Caco-2 (cell line): ENCODE measurements around the gene TARBP1. TPM values are rescaled to one million over a fixed set of nuclear protein-coding genes. Genes with fewer than 3 reads are reported as not detected.

Experiments used
- BruUV-seq: library from RNA; stranded (reverse); fragments of 400-500 nt; replicated peaks from 2 replicates; lab custom pipeline; 2021; lab: Mats Ljungman, UMichigan
- CTCF ChIA-PET: fragments of 300-600 bp; sonication (Branson Sonifier 250); formaldehyde crosslinking; loops from one replicate; lab custom pipeline; 2022; ENCODE audit warnings: antibody characterized with exemption; lab: Charles Lee
- POLR2A ChIA-PET: fragments of 300-600 bp; sonication (Branson Sonifier 250); formaldehyde crosslinking; loops from one replicate; lab custom pipeline; 2022; ENCODE audit warnings: antibody characterized with exemption; lab: Charles Lee
- DNase-seq, 2 experiments: peaks; one replicate each; pipeline versions ENCODE4 v3.0.0 to v3.0.0-alpha.2; 2020 to 2022
- H3K27me3 ChIP-seq: replicated peaks from 2 replicates; pipeline ENCODE4 v1.6.0; 2011; ENCODE audit warnings: low read length; ENCODE audit not compliant: control insufficient read depth, insufficient read depth
- H3K36me3 ChIP-seq: 2 replicates; pipeline ENCODE4 v1.5.1; 2011; ENCODE audit warnings: low read length; ENCODE audit not compliant: control insufficient read depth, insufficient read depth
- H3K4me1 ChIP-seq: fragments of 250-450 bp; sonication (Bioruptor Pico); 2 replicates; pipeline ENCODE4 v1.5.1; 2020; ENCODE audit warnings: mild to moderate bottlenecking
- H3K4me3 ChIP-seq: 2 replicates; pipeline ENCODE4 v1.5.1; 2011; ENCODE audit warnings: low read depth, mild to moderate bottlenecking, control low read depth, low read length
- H3K9me3 ChIP-seq: fragments of 250-450 bp; sonication (Bioruptor Pico); 2 replicates; pipeline ENCODE4 v1.5.1; 2020; ENCODE audit warnings: mild to moderate bottlenecking, moderate library complexity
- H3K27ac Mint-ChIP-seq: one replicate; pipeline ENCODE4 v1.8.0; 2022; ENCODE audit warnings: mixed read lengths; ENCODE audit not compliant: unreplicated experiment
- H3K27me3 Mint-ChIP-seq: one replicate; pipeline ENCODE4 v1.8.0; 2022; ENCODE audit warnings: mixed read lengths; ENCODE audit not compliant: insufficient read depth, unreplicated experiment
- H3K36me3 Mint-ChIP-seq: one replicate; pipeline ENCODE4 v1.8.0; 2022; ENCODE audit warnings: mild to moderate bottlenecking, mixed read lengths; ENCODE audit not compliant: insufficient read depth, unreplicated experiment
- H3K4me1 Mint-ChIP-seq: one replicate; pipeline ENCODE4 v1.8.0; 2022; ENCODE audit warnings: low read depth, mixed read lengths; ENCODE audit not compliant: unreplicated experiment
- H3K4me3 Mint-ChIP-seq: one replicate; pipeline ENCODE4 v1.8.0; 2022; ENCODE audit warnings: mild to moderate bottlenecking, moderate library complexity, mixed read lengths; ENCODE audit not compliant: unreplicated experiment
- H3K9me3 Mint-ChIP-seq: one replicate; pipeline ENCODE4 v1.8.0; 2022; ENCODE audit warnings: mixed read lengths; ENCODE audit not compliant: unreplicated experiment
- CTCF ChIP-seq, 2 experiments: fragments of 200-600 bp in 1 of 2; IDR thresholded peaks; 1 replicate in 1 of 2; 2 replicates in 1 of 2; pipeline versions ENCODE4 v1.5.1 to v1.8.0; 2011 to 2022; ENCODE audit warnings: antibody characterized with exemption in 1 of 2, control low read depth in 1 of 2, inconsistent platforms in 1 of 2, low read depth in 1 of 2, low read length in 1 of 2, mild to moderate bottlenecking in 1 of 2, moderate library complexity in 1 of 2; ENCODE audit not compliant: insufficient read depth in 1 of 2, severe bottlenecking in 1 of 2, unreplicated experiment in 1 of 2
- intact Hi-C: fragments of 100-400 bp; cut with micrococcal nuclease; formaldehyde crosslinking; loops from one replicate; pipeline ENCODE4 v1.10.0; 2022; ENCODE audit not compliant: unreplicated experiment
- total RNA-seq: library from RNA; stranded (reverse); gene quantifications from 2 replicates; pipeline ENCODE4 v1.2.3, GENCODE V29; 2022

TARBP1 gene
- total RNA-seq, 1 experiment from 2014 or later = 37.0 TPM

GRCh38 chr1:234413990-234414389 is 65.0 kb downstream of the TARBP1 start:
- intact Hi-C loops = no loop called here
- DNase-seq = no peak
- H3K27me3 Mint-ChIP-seq = no peaks in the 10 kb centered on the region
- ChIA-PET POLR2A (no interaction called here), CTCF (no interaction called here)
- no peaks in the 10 kb centered on the region for H3K9me3 Mint-ChIP-seq
- H3K4me1 ChIP-seq = no peaks in the 10 kb centered on the region
- no peak overlapping the region for H3K4me3 ChIP-seq
- H3K27me3 ChIP-seq = no peaks in the 10 kb centered on the region
- no peak overlapping the region for H3K4me3 Mint-ChIP-seq
- no TSS peak for BruUV-seq
- H3K9me3 ChIP-seq = no peaks in the 10 kb centered on the region
- no peaks in the 10 kb centered on the region for H3K4me1 Mint-ChIP-seq
- H3K36me3 ChIP-seq = peaks cover 3% of the 10 kb centered on the region
- TF ChIP-seq CTCF (IDR thresholded peaks at IDR 0.05; ENCODE audit: insufficient read depth in 1 of 2, low read depth in 1 of 2, low read length in 1 of 2, severe bottlenecking in 1 of 2, unreplicated experiment in 1 of 2) = no peak
- H3K36me3 Mint-ChIP-seq = peaks cover 13% of the 10 kb centered on the region
- H3K27ac Mint-ChIP-seq = no peak overlapping the region

- no peak for DNase-seq
- Histone ChIP-seq H3K27me3 (no peaks in the 10 kb centered on the region), H3K36me3 (peaks cover 3% of the 10 kb centered on the region), H3K4me1 (no peaks in the 10 kb centered on the region), H3K4me3 (no peak overlapping the region), H3K9me3 (no peaks in the 10 kb centered on the region)
- no TSS peak for BruUV-seq
- intact Hi-C loops = no loop called here
- TF ChIP-seq CTCF (IDR thresholded peaks at IDR 0.05; ENCODE audit: insufficient read depth in 1 of 2, low read depth in 1 of 2, low read length in 1 of 2, severe bottlenecking in 1 of 2, unreplicated experiment in 1 of 2) = no peak
- POLR2A ChIA-PET = no interaction called here
- H3K9me3 Mint-ChIP-seq = no peaks in the 10 kb centered on the region
- H3K27me3 Mint-ChIP-seq = no peaks in the 10 kb centered on the region
- H3K36me3 Mint-ChIP-seq = peaks cover 17% of the 10 kb centered on the region
- no peaks in the 10 kb centered on the region for H3K4me1 Mint-ChIP-seq
- no peak overlapping the region for H3K27ac Mint-ChIP-seq
- no peak overlapping the region for H3K4me3 Mint-ChIP-seq
- CTCF ChIA-PET = no interaction called here
These were observed 65.5 kb downstream of the TARBP1 start for GRCh38 chr1:234413485-234413884.

GRCh38 chr1:234412830-234413229 is 66.1 kb downstream of the TARBP1 start:
- no TSS peak for BruUV-seq
- no peak overlapping the region for H3K4me3 ChIP-seq
- TF ChIP-seq CTCF (IDR thresholded peaks at IDR 0.05; ENCODE audit: insufficient read depth in 1 of 2, low read depth in 1 of 2, low read length in 1 of 2, severe bottlenecking in 1 of 2, unreplicated experiment in 1 of 2) = no peak
- no peak for DNase-seq
- Mint-ChIP-seq H3K4me1 (no peaks in the 10 kb centered on the region), H3K9me3 (no peaks in the 10 kb centered on the region), H3K36me3 (peaks cover 19% of the 10 kb centered on the region), H3K27me3 (no peaks in the 10 kb centered on the region), H3K4me3 (no peak overlapping the region), H3K27ac (no peak overlapping the region)
- intact Hi-C loops = no loop called here
- ChIA-PET POLR2A (no interaction called here), CTCF (no interaction called here)
- H3K9me3 ChIP-seq = no peaks in the 10 kb centered on the region
- no peaks in the 10 kb centered on the region for H3K4me1 ChIP-seq
- no peaks in the 10 kb centered on the region for H3K27me3 ChIP-seq
- peaks cover 3% of the 10 kb centered on the region for H3K36me3 ChIP-seq
